HepG2 (cell line): Measurements from ENCODE around the gene TSC22D1. TPM values are rescaled to one million over a fixed set of nuclear protein-coding genes. Genes with fewer than 3 reads are reported as not detected.

Experiments
- ATF7 ChIP-seq, 2 experiments: fragments of 450-650 bp in 1 of 2; sonication (generic) in 1 of 2; formaldehyde crosslinking in 1 of 2; IDR thresholded peaks; 2 replicates each; pipeline versions ENCODE4 v1.4.0 to v1.6.1; 2016 to 2020; ENCODE audit warnings: antibody characterized with exemption in 1 of 2, mild to moderate bottlenecking in 1 of 2, missing genetic modification reagents in 1 of 2
- CHD2 ChIP-seq: IDR thresholded peaks from 2 replicates; pipeline ENCODE4 v1.6.1; 2011; ENCODE audit warnings: low read depth, low read length, improper control_type of control experiment
- DMAP1 ChIP-seq: IDR thresholded peaks from 2 replicates; pipeline ENCODE4 v1.6.1; 2016
- EEA1 ChIP-seq: sonication (generic); formaldehyde crosslinking; IDR thresholded peaks from 2 replicates; pipeline ENCODE4 v1.5.1; 2020; ENCODE audit warnings: mild to moderate bottlenecking, missing genetic modification reagents, borderline replicate concordance
- FOXM1 ChIP-seq: sonication (generic); formaldehyde crosslinking; IDR thresholded peaks from 2 replicates; pipeline ENCODE4 v1.5.0; 2020; ENCODE audit warnings: missing genetic modification reagents
- GABPA ChIP-seq, 2 experiments: IDR thresholded peaks; 2 replicates each; pipeline ENCODE4 v1.6.1; 2011 to 2016; ENCODE audit warnings: low read depth in 2 of 2, low read length in 1 of 2, missing biosample characterization in 1 of 2, missing genetic modification characterization in 1 of 2
- IKZF1 ChIP-seq: fragments of 450-650 bp; IDR thresholded peaks from 2 replicates; pipeline ENCODE4 v1.7.1; 2016
- MYNN ChIP-seq: sonication (generic); formaldehyde crosslinking; IDR thresholded peaks from 2 replicates; pipeline ENCODE4 v1.4.0; 2020; ENCODE audit warnings: mild to moderate bottlenecking, low read depth, missing genetic modification reagents
- SMAD3 ChIP-seq: sonication (generic); formaldehyde crosslinking; IDR thresholded peaks from 2 replicates; pipeline ENCODE4 v1.4.0; 2020; ENCODE audit warnings: missing genetic modification reagents
- SRSF4 ChIP-seq: fragments of 200-400 bp; formaldehyde crosslinking; IDR thresholded peaks from one replicate; pipeline ENCODE4 v1.6.1; 2018; ENCODE audit warnings: mild to moderate bottlenecking, low read depth, low read length, moderate library complexity; ENCODE audit not compliant: poor library complexity, severe bottlenecking
- TAF1 ChIP-seq: sonication (generic); formaldehyde crosslinking; IDR thresholded peaks from 2 replicates; pipeline ENCODE4 v1.4.0; 2020; ENCODE audit warnings: missing genetic modification reagents
- XBP1 ChIP-seq: sonication (generic); formaldehyde crosslinking; IDR thresholded peaks from 2 replicates; pipeline ENCODE4 v1.5.0; 2020; ENCODE audit warnings: missing genetic modification reagents
- ZMYM4 ChIP-seq: sonication (generic); formaldehyde crosslinking; IDR thresholded peaks from 2 replicates; pipeline ENCODE4 v1.8.1; 2023; ENCODE audit warnings: mild to moderate bottlenecking, missing genetic modification reagents
- ZNF256 ChIP-seq: sonication (generic); formaldehyde crosslinking; conservative IDR thresholded peaks from 2 replicates; pipeline ENCODE4 v1.4.0; 2020; ENCODE audit warnings: missing genetic modification reagents
- ZNF34 ChIP-seq: sonication (generic); formaldehyde crosslinking; IDR thresholded peaks from 2 replicates; pipeline ENCODE4 v1.4.0; 2020; ENCODE audit warnings: mild to moderate bottlenecking, missing genetic modification reagents, borderline replicate concordance
- ZNF414 ChIP-seq: sonication (generic); formaldehyde crosslinking; IDR thresholded peaks from 2 replicates; pipeline ENCODE4 v1.5.0; 2020; ENCODE audit warnings: missing genetic modification reagents
- ZNF574 ChIP-seq: sonication (generic); formaldehyde crosslinking; IDR thresholded peaks from 2 replicates; pipeline ENCODE4 v1.4.0; 2020; ENCODE audit warnings: missing genetic modification reagents
- ZNF605 ChIP-seq: sonication (generic); formaldehyde crosslinking; IDR thresholded peaks from 2 replicates; pipeline ENCODE4 v1.8.0; 2022; ENCODE audit warnings: mild to moderate bottlenecking, missing genetic modification reagents
- ZNF619 ChIP-seq: sonication (generic); formaldehyde crosslinking; IDR thresholded peaks from 2 replicates; pipeline ENCODE4 v1.4.0; 2020; ENCODE audit warnings: mild to moderate bottlenecking, missing genetic modification reagents
- ZSCAN31 ChIP-seq: sonication (generic); formaldehyde crosslinking; IDR thresholded peaks from 2 replicates; pipeline ENCODE4 v1.5.0; 2020; ENCODE audit warnings: low read depth, mild to moderate bottlenecking, missing genetic modification reagents
- polyA plus RNA-seq, 8 experiments: library from polyadenylated mRNA; depleted of rRNA in 3 of 8; stranded (reverse) in 7 of 8; unstranded in 1 of 8; fragments of >200 nt; fragmentation: Illumina TruSeq in 4 of 8; extraction: Trizol in 4 of 8; gene quantifications; 2 replicates each; pipeline versions ENCODE4 v1.2.1 to v1.2.3, GENCODE V29; 2011 to 2016; ENCODE audit warnings: low read depth in 4 of 8, missing spikeins in 1 of 8, mixed read lengths in 1 of 8; ENCODE audit not compliant: insufficient read depth in 1 of 8
- total RNA-seq, 5 experiments: library from RNA; depleted of rRNA; stranded (reverse); fragments of >200 nt; fragmentation: Illumina TruSeq; extraction: Trizol; gene quantifications; 2 replicates each; pipeline ENCODE4 v1.2.3, GENCODE V29; 2016; ENCODE audit warnings: low read depth in 1 of 5
- TF ChIP-seq, protein P1 (sequence below): sonication (generic); formaldehyde crosslinking; IDR thresholded peaks from 2 replicates; pipeline ENCODE4 v1.4.0; 2020; ENCODE audit warnings: mild to moderate bottlenecking, missing genetic modification reagents

Gene TSC22D1
- total and polyA plus RNA-seq, 2 of the 13 experiments (the other 11 are each of a cell fraction or from before 2014, with no cell fraction given): 18.4 to 35.7 TPM

GRCh38 chr13:44404261-44405132, 171.6 kb downstream of the TSC22D1 start (continued):
- TF ChIP-seq CHD2 (0 out of 2 replicates have a peak, but pooled peaks have one; percentile 48), ZNF605 (CRISPR knock-in tag) (0 out of 2 replicates have a peak, but pooled peaks have one; percentile 27), ZNF619 (no peak; the same call in 1 of the 2 replicates), DMAP1 (peak; percentile 83), ZNF414 (CRISPR knock-in tag) (peak; percentile 21; the same call in 1 of the 2 replicates), XBP1 (CRISPR knock-in tag) (no peak), ZNF256 (CRISPR knock-in tag) (no peak), EEA1 (CRISPR knock-in tag) (no peak), ZNF34 (CRISPR knock-in tag) (no peak), ATF7 (IDR thresholded peaks at IDR 0.05) (no peak), ATF7 (CRISPR knock-in tag; IDR thresholded peaks at IDR 0.05) (0 out of 2 replicates have a peak, but pooled peaks have one; percentile 31), GABPA (IDR thresholded peaks at IDR 0.05; ENCODE audit: low read depth, low read length) (no peak), GABPA (CRISPR knock-in tag; IDR thresholded peaks at IDR 0.05; ENCODE audit: low read depth) (no peak), ZSCAN31 (CRISPR knock-in tag) (no peak), ZMYM4 (CRISPR knock-in tag) (peak; percentile 79), SRSF4 (no peak), SMAD3 (CRISPR knock-in tag) (peak; percentile 75; the same call in 1 of the 2 replicates), IKZF1 (no peak), FOXM1 (CRISPR knock-in tag) (no peak), TAF1 (CRISPR knock-in tag) (peak; percentile 90), ZNF574 (peak; percentile 65), MYNN (CRISPR knock-in tag) (no peak)
- TF ChIP-seq, protein P1, sequence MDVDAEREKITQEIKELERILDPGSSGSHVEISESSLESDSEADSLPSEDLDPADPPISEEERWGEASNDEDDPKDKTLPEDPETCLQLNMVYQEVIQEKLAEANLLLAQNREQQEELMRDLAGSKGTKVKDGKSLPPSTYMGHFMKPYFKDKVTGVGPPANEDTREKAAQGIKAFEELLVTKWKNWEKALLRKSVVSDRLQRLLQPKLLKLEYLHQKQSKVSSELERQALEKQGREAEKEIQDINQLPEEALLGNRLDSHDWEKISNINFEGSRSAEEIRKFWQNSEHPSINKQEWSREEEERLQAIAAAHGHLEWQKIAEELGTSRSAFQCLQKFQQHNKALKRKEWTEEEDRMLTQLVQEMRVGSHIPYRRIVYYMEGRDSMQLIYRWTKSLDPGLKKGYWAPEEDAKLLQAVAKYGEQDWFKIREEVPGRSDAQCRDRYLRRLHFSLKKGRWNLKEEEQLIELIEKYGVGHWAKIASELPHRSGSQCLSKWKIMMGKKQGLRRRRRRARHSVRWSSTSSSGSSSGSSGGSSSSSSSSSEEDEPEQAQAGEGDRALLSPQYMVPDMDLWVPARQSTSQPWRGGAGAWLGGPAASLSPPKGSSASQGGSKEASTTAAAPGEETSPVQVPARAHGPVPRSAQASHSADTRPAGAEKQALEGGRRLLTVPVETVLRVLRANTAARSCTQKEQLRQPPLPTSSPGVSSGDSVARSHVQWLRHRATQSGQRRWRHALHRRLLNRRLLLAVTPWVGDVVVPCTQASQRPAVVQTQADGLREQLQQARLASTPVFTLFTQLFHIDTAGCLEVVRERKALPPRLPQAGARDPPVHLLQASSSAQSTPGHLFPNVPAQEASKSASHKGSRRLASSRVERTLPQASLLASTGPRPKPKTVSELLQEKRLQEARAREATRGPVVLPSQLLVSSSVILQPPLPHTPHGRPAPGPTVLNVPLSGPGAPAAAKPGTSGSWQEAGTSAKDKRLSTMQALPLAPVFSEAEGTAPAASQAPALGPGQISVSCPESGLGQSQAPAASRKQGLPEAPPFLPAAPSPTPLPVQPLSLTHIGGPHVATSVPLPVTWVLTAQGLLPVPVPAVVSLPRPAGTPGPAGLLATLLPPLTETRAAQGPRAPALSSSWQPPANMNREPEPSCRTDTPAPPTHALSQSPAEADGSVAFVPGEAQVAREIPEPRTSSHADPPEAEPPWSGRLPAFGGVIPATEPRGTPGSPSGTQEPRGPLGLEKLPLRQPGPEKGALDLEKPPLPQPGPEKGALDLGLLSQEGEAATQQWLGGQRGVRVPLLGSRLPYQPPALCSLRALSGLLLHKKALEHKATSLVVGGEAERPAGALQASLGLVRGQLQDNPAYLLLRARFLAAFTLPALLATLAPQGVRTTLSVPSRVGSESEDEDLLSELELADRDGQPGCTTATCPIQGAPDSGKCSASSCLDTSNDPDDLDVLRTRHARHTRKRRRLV: peak; percentile 84
